Endothelial cell of umbilical vein (primary cell): ENCODE data around the gene GGA1. TPM values are rescaled to one million over a fixed set of nuclear protein-coding genes. Genes with fewer than 3 reads are reported as not detected.

Source experiments
- BruUV-seq: library from RNA; stranded (reverse); fragments of 400-500 nt; replicated peaks from 2 replicates; lab custom pipeline; 2021; lab: Mats Ljungman, UMichigan
- CTCF ChIA-PET: fragments of 300-600, 350-600 bp; sonication (Branson Sonifier 250); formaldehyde crosslinking; loops from one replicate; lab custom pipeline; 2021; ENCODE audit warnings: antibody characterized with exemption, inconsistent platforms; lab: Charles Lee
- POLR2A ChIA-PET: fragments of 300-600, 350-600 bp; sonication (Branson Sonifier 250); formaldehyde crosslinking; loops from one replicate; lab custom pipeline; 2021; ENCODE audit warnings: antibody characterized with exemption, inconsistent platforms; lab: Charles Lee
- DNase-seq: peaks from one replicate; pipeline ENCODE4 v3.0.0-alpha.2; 2011; ENCODE audit warnings: low read depth, low spot score
- FAIRE-seq: peaks from 2 replicates; lab custom pipeline; 2011; peaks lifted over from hg19 to GRCh38; lab: Jason Lieb, UNC
- H2AFZ ChIP-seq: 2 replicates; pipeline ENCODE4 v1.6.0; 2012; ENCODE audit warnings: low read depth, low read length, control low read depth, inconsistent platforms
- H3K27ac ChIP-seq: 2 replicates; pipeline ENCODE4 v1.5.1; 2011; ENCODE audit warnings: low read depth, mild to moderate bottlenecking, control low read depth, low read length, moderate library complexity; ENCODE audit not compliant: insufficient read depth
- H3K27me3 ChIP-seq, 2 experiments: 2 replicates each; pipeline versions ENCODE4 v1.6.0 to v1.6.1; 2011; ENCODE audit warnings: low read length in 2 of 2, mixed read lengths in 1 of 2; ENCODE audit not compliant: control insufficient read depth in 2 of 2, insufficient read depth in 2 of 2
- H3K36me3 ChIP-seq, 2 experiments: 2 replicates in 1 of 2; 3 replicates in 1 of 2; pipeline ENCODE4 v1.5.1; 2011; ENCODE audit warnings: low read length in 2 of 2, mild to moderate bottlenecking in 1 of 2, moderate library complexity in 1 of 2; ENCODE audit not compliant: control insufficient read depth in 2 of 2, insufficient read depth in 2 of 2; ENCODE audit errors: extremely low read depth in 1 of 2
- H3K4me1 ChIP-seq: 3 replicates; pipeline ENCODE4 v1.5.1; 2011; ENCODE audit warnings: mild to moderate bottlenecking, low read length; ENCODE audit not compliant: control insufficient read depth, insufficient read depth; ENCODE audit errors: extremely low read depth
- H3K4me2 ChIP-seq: 2 replicates; pipeline ENCODE4 v1.6.1; 2011; ENCODE audit warnings: low read length, control low read depth, mixed read lengths; ENCODE audit not compliant: insufficient read depth
- H3K4me3 ChIP-seq, 3 experiments: fragments of 200-600 bp in 1 of 3; sonication (generic), shearing (Covaris generic) in 1 of 3; replicated peaks in 1 of 3; 2 replicates each; pipeline ENCODE4 v1.5.1; 2011 to 2016; ENCODE audit warnings: control low read depth in 3 of 3, low read length in 3 of 3, mild to moderate bottlenecking in 2 of 3, inconsistent platforms in 1 of 3, low read depth in 1 of 3, moderate library complexity in 1 of 3; ENCODE audit not compliant: insufficient read depth in 1 of 3
- H3K79me2 ChIP-seq: 2 replicates; pipeline ENCODE4 v1.6.0; 2012; ENCODE audit warnings: low read length, inconsistent platforms; ENCODE audit not compliant: control insufficient read depth, insufficient read depth
- H3K9ac ChIP-seq: replicated peaks from 2 replicates; pipeline ENCODE3; 2011; ENCODE audit warnings: low read length, control low read depth; ENCODE audit not compliant: insufficient read depth; ENCODE audit errors: extremely low read depth
- H3K9me1 ChIP-seq: replicated peaks from 3 replicates; pipeline ENCODE4 v1.6.0; 2011; ENCODE audit warnings: mild to moderate bottlenecking, low read length; ENCODE audit not compliant: control insufficient read depth, insufficient read depth; ENCODE audit errors: extremely low read depth
- H3K9me3 ChIP-seq: replicated peaks from 2 replicates; pipeline ENCODE4 v1.5.1; 2012; ENCODE audit warnings: low read length, inconsistent platforms; ENCODE audit not compliant: control insufficient read depth, insufficient read depth
- H4K20me1 ChIP-seq: replicated peaks from 2 replicates; pipeline ENCODE3; 2011; ENCODE audit warnings: mild to moderate bottlenecking, low read length; ENCODE audit not compliant: control insufficient read depth, insufficient read depth; ENCODE audit errors: extremely low read depth
- CTCF ChIP-seq, 2 donors: IDR thresholded peaks; 1 replicate in 1 of 2; 2 replicates in 1 of 2; pipeline ENCODE4 v1.5.1; 2011; ENCODE audit warnings: low read length in 2 of 2, mild to moderate bottlenecking in 2 of 2, moderate library complexity in 2 of 2, control low read depth in 1 of 2, inconsistent platforms in 1 of 2, low read depth in 1 of 2; ENCODE audit not compliant: insufficient read depth in 1 of 2; ENCODE audit errors: extremely low read depth in 1 of 2
- EZH2 ChIP-seq: IDR thresholded peaks from 2 replicates; pipeline ENCODE4 v1.6.1; 2012; ENCODE audit warnings: borderline replicate concordance, low read depth, mild to moderate bottlenecking, moderate library complexity, low read length, inconsistent platforms; ENCODE audit not compliant: severe bottlenecking
- FOS ChIP-seq: IDR thresholded peaks from 2 replicates; pipeline ENCODE4 v1.6.1; 2011; ENCODE audit warnings: mild to moderate bottlenecking, low read length, moderate library complexity, borderline replicate concordance; ENCODE audit not compliant: insufficient read depth
- GATA2 ChIP-seq: IDR thresholded peaks from 2 replicates; pipeline ENCODE4 v1.7.0; 2011; ENCODE audit warnings: low read depth, mild to moderate bottlenecking, moderate library complexity, mixed read lengths, low read length; ENCODE audit not compliant: insufficient read length, insufficient read depth
- JUN ChIP-seq: IDR thresholded peaks from 2 replicates; pipeline ENCODE4 v1.6.1; 2011; ENCODE audit warnings: borderline replicate concordance, low read depth; ENCODE audit not compliant: insufficient read length, insufficient read depth
- MYC ChIP-seq: IDR thresholded peaks from one replicate; pipeline ENCODE4 v1.6.1; 2011; ENCODE audit warnings: mild to moderate bottlenecking, low read depth, low read length
- POLR2A ChIP-seq: IDR thresholded peaks from 2 replicates; pipeline ENCODE4 v1.6.1; 2012; ENCODE audit warnings: low read depth, mild to moderate bottlenecking, control low read depth, low read length
- POLR2AphosphoS5 ChIP-seq: IDR thresholded peaks from 2 replicates; pipeline ENCODE4 v1.6.1; 2012; ENCODE audit warnings: low read depth, mild to moderate bottlenecking, control low read depth, low read length, moderate library complexity; ENCODE audit not compliant: insufficient read depth
- dilution Hi-C: fragments of 300-500 bp; cut with MboI; formaldehyde crosslinking; loops from one replicate; pipeline ENCODE4 v1.15.0; 2019; ENCODE audit warnings: low sequenced_read_pairs; ENCODE audit not compliant: extremely low pct_ligation_motif_present
- intact Hi-C: fragments of 100-400 bp; cut with micrococcal nuclease; formaldehyde crosslinking; loops from one replicate; pipeline ENCODE4 v1.10.0; 2022
- polyA plus RNA-seq, 4 experiments: library from polyadenylated mRNA; depleted of rRNA in 3 of 4; stranded (reverse) in 3 of 4; unstranded in 1 of 4; fragments of >200 nt; gene quantifications; 2 replicates each; pipeline versions ENCODE4 v1.2.1 to v1.2.3, GENCODE V29; 2011 to 2012; ENCODE audit warnings: missing spikeins in 1 of 4
- total RNA-seq: library from RNA; stranded (reverse); gene quantifications from 2 replicates; pipeline ENCODE4 v1.2.3, GENCODE V29; 2021

GGA1 gene
- total and polyA plus RNA-seq, 2 donors (not counting 3 experiments of a cell fraction or from before 2014, with no cell fraction given): 54.1 to 67.5 TPM

GRCh38 chr22:37604074-37604473, 4.6 kb upstream of the GGA1 start:
- Histone ChIP-seq H3K27ac (no peak overlapping the region), H3K9me3 (no peaks in the 10 kb centered on the region), H2AFZ (no peak overlapping the region), H3K27me3 (peaks cover 0 to 13% of the 10 kb centered on the region in 2 experiments), H4K20me1 (no peaks in the 10 kb centered on the region), H3K9ac (no peak overlapping the region), H3K4me3 (no peak overlapping the region), H3K4me2 (no peak overlapping the region), H3K79me2 (peaks cover 2% of the 10 kb centered on the region), H3K4me1 (peaks cover 8% of the 10 kb centered on the region), H3K9me1 (no peaks in the 10 kb centered on the region), H3K36me3 (no peaks in the 10 kb centered on the region)
- DNase-seq: no peak
- intact Hi-C loops (no loop called here), dilution Hi-C loops (no loop called here)
- POLR2A ChIA-PET: no interaction called here
- CTCF ChIA-PET: interaction anchor here (0.7 to 5.7 kb wide), 6 partner anchors 12 to 245 kb away, joined by 3 to 24 read pairs (median 3); no protein-coding TSS in a partner anchor
- no TSS peak for BruUV-seq
- no peak for FAIRE-seq
- TF ChIP-seq POLR2A (no peak), FOS (no peak), CTCF (IDR thresholded peaks at IDR 0.05; ENCODE audit: extremely low read depth in 1 of 2, insufficient read depth in 1 of 2, low read depth in 1 of 2, low read length in 2 of 2) (no peak), EZH2 (no peak), GATA2 (no peak), MYC (no peak), JUN (no peak), POLR2AphosphoS5 (no peak)
